H9 (cell line): ENCODE data around the gene EEF1AKMT3. TPM values are rescaled to one million over a fixed set of nuclear protein-coding genes. Genes with fewer than 3 reads are reported as not detected.

Experiments
- DNase-seq: peaks from one replicate; pipeline ENCODE4 v3.0.0-alpha.2; 2017
- H2AFZ ChIP-seq: one replicate; pipeline ENCODE4 v1.6.1; 2013; ENCODE audit warnings: mild to moderate bottlenecking, low read length, control low read depth, moderate library complexity
- H2AK5ac ChIP-seq: 2 replicates; pipeline ENCODE4 v1.6.1; 2013; ENCODE audit warnings: low read length, control low read depth, mixed read lengths; ENCODE audit not compliant: insufficient read length
- H2BK120ac ChIP-seq: one replicate; pipeline ENCODE4 v1.6.1; 2013; ENCODE audit warnings: low read depth, mild to moderate bottlenecking, low read length, control low read depth, inconsistent platforms; ENCODE audit not compliant: poor library complexity, severe bottlenecking
- H2BK12ac ChIP-seq: 2 replicates; pipeline ENCODE4 v1.6.1; 2013; ENCODE audit warnings: low read length, control low read depth, mixed read lengths, low read depth; ENCODE audit not compliant: insufficient read length
- H2BK15ac ChIP-seq: 2 replicates; pipeline ENCODE4 v1.6.1; 2013; ENCODE audit warnings: low read depth, low read length, control low read depth
- H2BK20ac ChIP-seq: one replicate; pipeline ENCODE4 v1.6.1; 2013; ENCODE audit warnings: low read depth, mild to moderate bottlenecking, low read length, control low read depth, inconsistent platforms; ENCODE audit not compliant: poor library complexity, severe bottlenecking
- H2BK5ac ChIP-seq: 2 replicates; pipeline ENCODE4 v1.6.1; 2013; ENCODE audit warnings: low read length, control low read depth, mixed read lengths; ENCODE audit not compliant: insufficient read length
- H3K14ac ChIP-seq: 2 replicates; pipeline ENCODE4 v1.6.1; 2013; ENCODE audit warnings: low read length, control low read depth; ENCODE audit not compliant: insufficient read depth
- H3K18ac ChIP-seq: 2 replicates; pipeline ENCODE4 v1.6.1; 2013; ENCODE audit warnings: low read depth, mild to moderate bottlenecking, mixed read lengths, low read length, control low read depth; ENCODE audit not compliant: insufficient read length
- H3K23ac ChIP-seq: 2 replicates; pipeline ENCODE4 v1.6.1; 2013; ENCODE audit warnings: low read length, control low read depth, mixed read lengths, low read depth; ENCODE audit not compliant: insufficient read length
- H3K23me2 ChIP-seq: 2 replicates; pipeline ENCODE4 v1.6.1; 2013; ENCODE audit warnings: low read depth, mild to moderate bottlenecking, mixed read lengths, low read length, control low read depth; ENCODE audit not compliant: insufficient read length, poor library complexity, severe bottlenecking
- H3K27ac ChIP-seq: 2 replicates; pipeline ENCODE4 v1.5.1; 2013; ENCODE audit warnings: low read length, control low read depth, mixed read lengths, low read depth; ENCODE audit not compliant: insufficient read length
- H3K27me3 ChIP-seq: 2 replicates; pipeline ENCODE4 v1.6.1; 2013; ENCODE audit warnings: low read length, control low read depth, inconsistent platforms; ENCODE audit not compliant: insufficient read depth
- H3K4ac ChIP-seq: 2 replicates; pipeline ENCODE4 v1.6.1; 2013; ENCODE audit warnings: low read depth, mild to moderate bottlenecking, control low read depth, inconsistent platforms, low read length, moderate library complexity
- H3K4me1 ChIP-seq: 2 replicates; pipeline ENCODE4 v1.6.1; 2013; ENCODE audit warnings: low read length, control low read depth, inconsistent platforms; ENCODE audit not compliant: insufficient read depth
- H3K4me2 ChIP-seq: 2 replicates; pipeline ENCODE4 v1.6.1; 2013; ENCODE audit warnings: low read length, control low read depth, mixed read lengths; ENCODE audit not compliant: insufficient read length, insufficient read depth
- H3K56ac ChIP-seq: 2 replicates; pipeline ENCODE4 v1.6.1; 2013; ENCODE audit warnings: low read depth, mild to moderate bottlenecking, mixed read lengths, low read length, control low read depth; ENCODE audit not compliant: insufficient read length
- H3K79me1 ChIP-seq: 2 replicates; pipeline ENCODE4 v1.6.1; 2013; ENCODE audit warnings: low read depth, mild to moderate bottlenecking, moderate library complexity, low read length, control low read depth, inconsistent platforms; ENCODE audit not compliant: insufficient read depth, poor library complexity, severe bottlenecking
- H3K79me2 ChIP-seq: 2 replicates; pipeline ENCODE4 v1.6.1; 2013; ENCODE audit warnings: low read length, control low read depth, inconsistent platforms; ENCODE audit not compliant: insufficient read depth
- H3K9ac ChIP-seq: 2 replicates; pipeline ENCODE4 v1.6.1; 2013; ENCODE audit warnings: low read length, control low read depth, mixed read lengths; ENCODE audit not compliant: insufficient read length; ENCODE audit errors: extremely low read depth
- H3K9me3 ChIP-seq: one replicate; pipeline ENCODE4 v1.6.1; 2013; ENCODE audit warnings: low read depth, low read length, inconsistent platforms; ENCODE audit not compliant: control insufficient read depth
- H3T11ph ChIP-seq: one replicate; pipeline ENCODE4 v1.6.1; 2013; ENCODE audit warnings: mild to moderate bottlenecking, low read length, control low read depth, inconsistent platforms
- H4K20me1 ChIP-seq: one replicate; pipeline ENCODE4 v1.6.1; 2013; ENCODE audit not compliant: control insufficient read depth, insufficient read length, insufficient read depth
- H4K5ac ChIP-seq: 2 replicates; pipeline ENCODE4 v1.6.1; 2013; ENCODE audit warnings: low read depth, mild to moderate bottlenecking, mixed read lengths, low read length, control low read depth; ENCODE audit not compliant: insufficient read length
- H4K8ac ChIP-seq: replicated peaks from 2 replicates; pipeline ENCODE4 v1.6.1; 2013; ENCODE audit warnings: low read length, control low read depth, mixed read lengths, low read depth; ENCODE audit not compliant: insufficient read length
- H4K91ac ChIP-seq: 2 replicates; pipeline ENCODE4 v1.6.1; 2013; ENCODE audit warnings: low read depth, mild to moderate bottlenecking, moderate library complexity, mixed read lengths, low read length, control low read depth; ENCODE audit not compliant: insufficient read length
- H3K27ac Mint-ChIP-seq, 3 experiments: 2 replicates in 2 of 3; 3 replicates in 1 of 3; pipeline ENCODE4 v1.8.0; 2020 to 2021; ENCODE audit warnings: mixed read lengths in 3 of 3, mild to moderate bottlenecking in 1 of 3, moderate library complexity in 1 of 3
- H3K27me3 Mint-ChIP-seq: 2 replicates; pipeline ENCODE4 v1.8.0; 2021; ENCODE audit warnings: low read depth, mild to moderate bottlenecking, moderate library complexity, mixed read lengths
- H3K36me3 Mint-ChIP-seq, 3 experiments: 2 replicates in 2 of 3; 3 replicates in 1 of 3; pipeline ENCODE4 v1.8.0; 2020 to 2021; ENCODE audit warnings: low read depth in 3 of 3, mixed read lengths in 3 of 3; ENCODE audit not compliant: insufficient read depth in 1 of 3
- H3K4me1 Mint-ChIP-seq, 2 experiments: 2 replicates each; pipeline ENCODE4 v1.8.0; 2020; ENCODE audit warnings: mixed read lengths in 2 of 2
- H3K4me3 Mint-ChIP-seq, 2 experiments: 2 replicates in 1 of 2; 3 replicates in 1 of 2; pipeline ENCODE4 v1.8.0; 2020 to 2021; ENCODE audit warnings: mild to moderate bottlenecking in 2 of 2, mixed read lengths in 2 of 2, moderate library complexity in 1 of 2
- H3K9me3 Mint-ChIP-seq, 2 experiments: 2 replicates in 1 of 2; 3 replicates in 1 of 2; pipeline ENCODE4 v1.8.0; 2020; ENCODE audit warnings: mild to moderate bottlenecking in 2 of 2, mixed read lengths in 2 of 2, moderate library complexity in 1 of 2
- WGBS: extraction: QIAGEN DNeasy Blood & Tissue Kit; methylation state at CpG from one replicate; pipeline ENCODE4 v1.1.7; 2013; ENCODE audit warnings: missing lambda C conversion rate, low lambda C conversion rate, mixed read lengths; ENCODE audit not compliant: insufficient read length; ENCODE audit errors: extremely low coverage; 5-methylcytosine and 5-hydroxymethylcytosine counted together
- total RNA-seq: library from RNA; stranded (reverse); gene quantifications from 2 replicates; pipeline ENCODE4 v1.2.1, GENCODE V29; 2021
- TF ChIP-seq, protein P1 (sequence below): fragments of 200-600 bp; sonication (generic); conservative IDR thresholded peaks from 3 replicates; pipeline ENCODE4 v1.8.0; 2021; ENCODE audit warnings: antibody characterized with exemption, mild to moderate bottlenecking

Gene EEF1AKMT3
- total RNA-seq, 1 experiment from 2014 or later, result 2.9 TPM

DNA sequence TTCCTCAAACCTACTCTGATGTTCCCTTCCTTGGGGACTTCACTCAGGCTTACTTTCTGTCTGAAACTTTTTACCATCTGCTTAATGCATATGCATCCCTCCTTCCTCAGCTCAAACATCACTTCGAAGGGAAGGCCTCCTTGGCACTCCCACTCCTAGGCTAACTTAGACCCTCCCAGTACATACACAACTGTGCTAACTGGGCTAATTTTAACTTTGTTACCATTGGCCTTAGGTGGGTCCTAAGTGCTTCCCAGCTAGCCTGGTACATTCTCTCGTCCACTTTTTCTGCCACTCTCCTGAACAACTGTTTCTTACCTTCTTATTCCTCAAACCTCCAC, 3.8 kb downstream of the EEF1AKMT3 start:
- H3K36me3 Mint-ChIP-seq, result peaks cover under 1 to 9% (median 3%) of the 10 kb centered on the region in 3 experiments; a peak in 3 of 7 replicates
- no peak overlapping the region for H3K4me2 ChIP-seq
- no peaks in the 10 kb centered on the region for H3K9me3 ChIP-seq
- H3K14ac ChIP-seq, result no peak overlapping the region
- no peak overlapping the region for H2BK15ac ChIP-seq
- no peak overlapping the region for H2BK20ac ChIP-seq
- DNase-seq, result no peak
- H4K91ac ChIP-seq, result no peak overlapping the region
- no peak overlapping the region for H3K27ac ChIP-seq
- H3K27ac Mint-ChIP-seq, result no peak overlapping the region
- peaks cover 8% of the 10 kb centered on the region for H3K23me2 ChIP-seq
- H3K4me1 Mint-ChIP-seq, result peaks cover 7 to 10% of the 10 kb centered on the region in 2 experiments; a peak in 3 of 4 replicates
- H3K27me3 Mint-ChIP-seq, result peaks cover 7% of the 10 kb centered on the region; the same call in 1 of the 2 replicates
- H2BK12ac ChIP-seq, result no peak overlapping the region
- H3K79me2 ChIP-seq, result no peaks in the 10 kb centered on the region
- H3K4me3 Mint-ChIP-seq, result peak overlapping the region in 1 of 2 experiments; percentile 7; a peak in 1 of 5 replicates
- no peak overlapping the region for H2BK5ac ChIP-seq
- no peak overlapping the region for H3K4ac ChIP-seq
- H3K27me3 ChIP-seq, result no peaks in the 10 kb centered on the region
- H4K8ac ChIP-seq, result no peak overlapping the region
- no peaks in the 10 kb centered on the region for H3K4me1 ChIP-seq
- H3K23ac ChIP-seq, result no peak overlapping the region
- no peak overlapping the region for H3K18ac ChIP-seq
- H2BK120ac ChIP-seq, result no peak overlapping the region
- WGBS, result no CpG with 5 or more reads among the region's 2 CpGs
- no peaks in the 10 kb centered on the region for H3K9me3 Mint-ChIP-seq
- H3K56ac ChIP-seq, result no peak overlapping the region
- no peak overlapping the region for H3T11ph ChIP-seq
- H2AFZ ChIP-seq, result no peak overlapping the region
- TF ChIP-seq, protein P1, sequence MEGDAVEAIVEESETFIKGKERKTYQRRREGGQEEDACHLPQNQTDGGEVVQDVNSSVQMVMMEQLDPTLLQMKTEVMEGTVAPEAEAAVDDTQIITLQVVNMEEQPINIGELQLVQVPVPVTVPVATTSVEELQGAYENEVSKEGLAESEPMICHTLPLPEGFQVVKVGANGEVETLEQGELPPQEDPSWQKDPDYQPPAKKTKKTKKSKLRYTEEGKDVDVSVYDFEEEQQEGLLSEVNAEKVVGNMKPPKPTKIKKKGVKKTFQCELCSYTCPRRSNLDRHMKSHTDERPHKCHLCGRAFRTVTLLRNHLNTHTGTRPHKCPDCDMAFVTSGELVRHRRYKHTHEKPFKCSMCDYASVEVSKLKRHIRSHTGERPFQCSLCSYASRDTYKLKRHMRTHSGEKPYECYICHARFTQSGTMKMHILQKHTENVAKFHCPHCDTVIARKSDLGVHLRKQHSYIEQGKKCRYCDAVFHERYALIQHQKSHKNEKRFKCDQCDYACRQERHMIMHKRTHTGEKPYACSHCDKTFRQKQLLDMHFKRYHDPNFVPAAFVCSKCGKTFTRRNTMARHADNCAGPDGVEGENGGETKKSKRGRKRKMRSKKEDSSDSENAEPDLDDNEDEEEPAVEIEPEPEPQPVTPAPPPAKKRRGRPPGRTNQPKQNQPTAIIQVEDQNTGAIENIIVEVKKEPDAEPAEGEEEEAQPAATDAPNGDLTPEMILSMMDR, result no peak
- no peak overlapping the region for H4K5ac ChIP-seq
- no peaks in the 10 kb centered on the region for H4K20me1 ChIP-seq
- H3K9ac ChIP-seq, result no peak overlapping the region
- no peaks in the 10 kb centered on the region for H3K79me1 ChIP-seq
- no peak overlapping the region for H2AK5ac ChIP-seq
